ENCODE measurements around the gene LZIC. TPM values are rescaled to one million over a fixed set of nuclear protein-coding genes. Genes with fewer than 3 reads are reported as not detected.

The LZIC gene
- total and polyA plus RNA-seq, 2 of the 13 experiments (the other 11 are each of a cell fraction or from before 2014, with no cell fraction given): 25.2 to 71.8 TPM

- no peak for TF ChIP-seq ZNF672 (CRISPR knock-in tag; IDR thresholded peaks at IDR 0.05)
- no peak for TF ChIP-seq TOPORS (CRISPR knock-in tag; IDR thresholded peaks at IDR 0.05)
- TF ChIP-seq ZNF800 (CRISPR knock-in tag; IDR thresholded peaks at IDR 0.05): peak; percentile 33; the same call in 1 of the 2 replicates
- TF ChIP-seq HMGA1 (CRISPR knock-in tag; conservative IDR thresholded peaks at IDR 0.05): no peak
- no peak for TF ChIP-seq ZNF781 (CRISPR knock-in tag; IDR thresholded peaks at IDR 0.05; ENCODE audit: borderline replicate concordance, not compliant biosample characterization)
- peak; percentile 27; the same call in 1 of the 2 replicates for TF ChIP-seq ZHX2 (IDR thresholded peaks at IDR 0.05; ENCODE audit: low read depth)
- no peak for TF ChIP-seq ZHX2 (CRISPR knock-in tag; IDR thresholded peaks at IDR 0.05; ENCODE audit: borderline replicate concordance)
- TF ChIP-seq GTF3A (CRISPR knock-in tag; conservative IDR thresholded peaks at IDR 0.05): 0 out of 2 replicates have a peak, but pooled peaks have one; percentile 34
- peak; percentile 87 for TF ChIP-seq SP5 (CRISPR knock-in tag; IDR thresholded peaks at IDR 0.05; ENCODE audit: borderline replicate concordance, low read depth)
- TF ChIP-seq XRCC5 (optimal IDR thresholded peaks at IDR 0.05; ENCODE audit: low read length): peak; percentile 86
- no peak for TF ChIP-seq ZNF407 (CRISPR knock-in tag; IDR thresholded peaks at IDR 0.05; ENCODE audit: not compliant biosample characterization)
- TF ChIP-seq ADNP (CRISPR knock-in tag; IDR thresholded peaks at IDR 0.05): no peak
Measured at GRCh38 chr1:9929431-9930385, 13.5 kb downstream of the LZIC start (continued).
